Stimulated activated CD4-positive, alpha-beta T cell treated with anti-CD3 and anti-CD28 coated beads, Interleukin-15, amount 100 ng/mL, for 48 hours (primary cell): ENCODE measurements around the gene LIPE.
"Not testable (repeated sequence)": the region's sequence is repeated elsewhere in the genome, so short reads cannot be mapped to it uniquely, and the experiment has no call there.

Experiments used
- DNase-seq, 2 donors: peaks; one replicate each; pipeline ENCODE4 v3.0.0-alpha.2; 2020; ENCODE audit warnings: low read depth in 2 of 2

The LIPE gene

GRCh38 chr19:42427313-42427712, at the start of gene LIPE:
LIPE (minus strand) TSS chr19:42427388; CDS start chr19:42427149, 239 bp downstream.
- DNase-seq = no peak

- DNase-seq = no peak
These were observed 48.2 kb upstream of the LIPE start for GRCh38 chr19:42475366-42475765.

GRCh38 chr19:42474743-42475142, 47.6 kb upstream of the LIPE start:
- no peak for DNase-seq

GRCh38 chr19:42473686-42474085, 46.5 kb upstream of the LIPE start:
- no peak for DNase-seq

- no peak for DNase-seq
These were observed 45.4 kb upstream of the LIPE start for GRCh38 chr19:42472402-42473147.

GRCh38 chr19:42471554-42472249, 44.5 kb upstream of the LIPE start:
- no peak for DNase-seq

- DNase-seq = no peak
These were observed 42.4 kb upstream of the LIPE start for GRCh38 chr19:42469311-42470235.

GRCh38 chr19:42468273-42468796, 41.1 kb upstream of the LIPE start:
- DNase-seq = no peak

GRCh38 chr19:42467183-42467760, 40.1 kb upstream of the LIPE start:
- no peak for DNase-seq

GRCh38 chr19:42466521-42467182, 39.5 kb upstream of the LIPE start:
- no peak for DNase-seq

- DNase-seq = no peak
These were observed 38.7 kb upstream of the LIPE start for GRCh38 chr19:42465827-42466280.

- DNase-seq = no peak
These were observed 34.6 kb upstream of the LIPE start for GRCh38 chr19:42461700-42462324.

- DNase-seq = not testable (repeated sequence)
These were observed 34.0 kb upstream of the LIPE start for GRCh38 chr19:42461231-42461630.

- DNase-seq = no peak
These were observed 32.7 kb upstream of the LIPE start for GRCh38 chr19:42459926-42460325.

GRCh38 chr19:42455621-42456081, 28.5 kb upstream of the LIPE start:
- DNase-seq = no peak

- DNase-seq = no peak
These were observed 27.9 kb upstream of the LIPE start for GRCh38 chr19:42455086-42455485.

GRCh38 chr19:42452590-42452989, 25.4 kb upstream of the LIPE start:
- DNase-seq = no peak

GRCh38 chr19:42450314-42450934, 23.2 kb upstream of the LIPE start:
- DNase-seq = peak; percentile 59 to 61

GRCh38 chr19:42448306-42448705, 21.1 kb upstream of the LIPE start:
- DNase-seq = not testable (repeated sequence)

GRCh38 chr19:42445948-42446347, 18.8 kb upstream of the LIPE start:
- DNase-seq = no peak
